ENCODE measurements around the gene EBF3.

The EBF3 gene

GRCh38 chr10:129825826-129826225, 138.2 kb downstream of the EBF3 start:
- no peak for DNase-seq

GRCh38 chr10:129825221-129825620, 138.9 kb downstream of the EBF3 start:
- no peak for DNase-seq

GRCh38 chr10:129820451-129820850, 143.6 kb downstream of the EBF3 start:
- no peak for DNase-seq

GRCh38 chr10:129816656-129817045, 147.4 kb downstream of the EBF3 start:
- no peak for DNase-seq

GRCh38 chr10:129815898-129816655, 148.0 kb downstream of the EBF3 start:
- DNase-seq, result no peak

GRCh38 chr10:129814681-129815646, 149.1 kb downstream of the EBF3 start:
- DNase-seq, result no peak

GRCh38 chr10:129812398-129812797, 151.7 kb downstream of the EBF3 start:
- no peak for DNase-seq

- DNase-seq, result no peak
Observed at GRCh38 chr10:129811208-129811607, 152.9 kb downstream of the EBF3 start.

GRCh38 chr10:129809841-129810240, 154.2 kb downstream of the EBF3 start:
- DNase-seq, result no peak

GRCh38 chr10:129809431-129809830, 154.6 kb downstream of the EBF3 start:
- no peak for DNase-seq

GRCh38 chr10:129808092-129808983, 155.7 kb downstream of the EBF3 start:
- no peak for DNase-seq

- DNase-seq, result no peak
Observed at GRCh38 chr10:129807211-129807610, 156.9 kb downstream of the EBF3 start.

GRCh38 chr10:129800796-129801340, 163.2 kb downstream of the EBF3 start:
- no peak for DNase-seq

- no peak for DNase-seq
Observed at GRCh38 chr10:129799942-129800341, 164.1 kb downstream of the EBF3 start.

- DNase-seq, result no peak
Observed at GRCh38 chr10:129796710-129797420, 167.2 kb downstream of the EBF3 start.

GRCh38 chr10:129793996-129794395, 170.1 kb downstream of the EBF3 start:
- no peak for DNase-seq

GRCh38 chr10:129793479-129793878, 170.6 kb downstream of the EBF3 start:
- DNase-seq, result no peak

GRCh38 chr10:129792864-129793263, 171.2 kb downstream of the EBF3 start:
- DNase-seq, result no peak

- peak; percentile 23 for DNase-seq
Observed at GRCh38 chr10:129792141-129792540, 171.9 kb downstream of the EBF3 start.

GRCh38 chr10:129790715-129791446, 173.2 kb downstream of the EBF3 start:
- DNase-seq, result no peak

- no peak for DNase-seq
Observed at GRCh38 chr10:129788215-129788614, 175.9 kb downstream of the EBF3 start.
